GM23338 (cell line): ENCODE data around the gene TMEM178A. TPM values are rescaled to one million over a fixed set of nuclear protein-coding genes. Genes with fewer than 3 reads are reported as not detected.

ENCODE experiments used
- ATAC-seq: fragments of 200-7000 bp; cut with Tn5 transposase; 3 replicates; pipeline ENCODE4 v1.9.1; 2020
- DNase-seq: peaks from one replicate; pipeline ENCODE4 v3.0.0-alpha.2; 2015; ENCODE audit warnings: low spot score
- H2AFZ ChIP-seq: fragments of 200-600 bp; sonication (generic); 2 replicates; pipeline ENCODE4 v1.8.0; 2016; ENCODE audit warnings: antibody characterized with exemption, mild to moderate bottlenecking, moderate library complexity
- H3F3A ChIP-seq: fragments of 200-600 bp; sonication (generic); replicated peaks from 2 replicates; pipeline ENCODE4 v1.8.0; 2017; ENCODE audit warnings: antibody characterized with exemption, mixed run types, low read depth
- H3K27ac ChIP-seq: fragments of 200-600 bp; sonication (generic); 2 replicates; pipeline ENCODE4 v1.6.1; 2016; ENCODE audit warnings: low read depth
- H3K27me3 ChIP-seq: fragments of 200-600 bp; sonication (generic); 2 replicates; pipeline ENCODE4 v1.8.0; 2016; ENCODE audit warnings: mild to moderate bottlenecking, mixed run types, moderate library complexity; ENCODE audit not compliant: insufficient read depth
- H3K36me3 ChIP-seq: fragments of 200-600 bp; sonication (generic); 2 replicates; pipeline ENCODE4 v1.8.0; 2016; ENCODE audit warnings: mild to moderate bottlenecking; ENCODE audit not compliant: insufficient read depth
- H3K4me1 ChIP-seq: fragments of 200-600 bp; sonication (generic); 2 replicates; pipeline ENCODE4 v1.8.0; 2016; ENCODE audit warnings: mild to moderate bottlenecking, moderate library complexity; ENCODE audit not compliant: insufficient read depth
- H3K4me2 ChIP-seq: fragments of 200-600 bp; sonication (generic); 2 replicates; pipeline ENCODE4 v1.7.1; 2017; ENCODE audit warnings: mixed run types
- H3K4me3 ChIP-seq: fragments of 200-600 bp; sonication (generic); 2 replicates; pipeline ENCODE4 v1.6.1; 2016; ENCODE audit warnings: mixed run types
- H3K79me2 ChIP-seq: fragments of 200-600 bp; sonication (generic); replicated peaks from 2 replicates; pipeline ENCODE4 v1.8.0; 2017; ENCODE audit warnings: mild to moderate bottlenecking; ENCODE audit not compliant: insufficient read depth
- H3K9me2 ChIP-seq: fragments of 200-600 bp; sonication (generic); 2 replicates; pipeline ENCODE4 v1.8.0; 2017; ENCODE audit not compliant: insufficient read depth
- H4K20me1 ChIP-seq: fragments of 200-600 bp; sonication (generic); replicated peaks from 2 replicates; pipeline ENCODE4 v1.8.0; 2017; ENCODE audit warnings: mild to moderate bottlenecking; ENCODE audit not compliant: insufficient read depth
- H3K27ac Mint-ChIP-seq: 2 replicates; pipeline ENCODE4 v1.8.0; 2020; ENCODE audit warnings: inconsistent platforms, mild to moderate bottlenecking, moderate library complexity, mixed read lengths
- H3K27me3 Mint-ChIP-seq: 3 replicates; pipeline ENCODE4 v1.8.0; 2022; ENCODE audit warnings: low read depth, mild to moderate bottlenecking, moderate library complexity, mixed read lengths, inconsistent platforms; ENCODE audit not compliant: insufficient read depth, poor library complexity
- H3K36me3 Mint-ChIP-seq: 3 replicates; pipeline ENCODE4 v1.8.0; 2021; ENCODE audit warnings: low read depth, mild to moderate bottlenecking, inconsistent platforms, moderate library complexity, mixed read lengths
- H3K4me1 Mint-ChIP-seq: 3 replicates; pipeline ENCODE4 v1.8.0; 2020; ENCODE audit warnings: mild to moderate bottlenecking, inconsistent platforms, mixed read lengths
- H3K4me3 Mint-ChIP-seq: 3 replicates; pipeline ENCODE4 v1.8.0; 2021; ENCODE audit warnings: moderate library complexity, mild to moderate bottlenecking, inconsistent platforms, mixed read lengths
- H3K9me3 Mint-ChIP-seq: 3 replicates; pipeline ENCODE4 v1.8.0; 2020; ENCODE audit warnings: moderate library complexity, mild to moderate bottlenecking, inconsistent platforms, mixed read lengths
- CREB1 ChIP-seq: fragments of 250-450 bp; sonication (Bioruptor Pico); IDR thresholded peaks from 2 replicates; pipeline ENCODE4 v1.5.0; 2020; ENCODE audit warnings: low read depth, mild to moderate bottlenecking, moderate library complexity
- CTCF ChIP-seq, 2 experiments: fragments of 200-600 bp in 1 of 2; sonication (generic) in 1 of 2; conservative IDR thresholded peaks; 2 replicates each; pipeline versions ENCODE4 v1.5.1 to v1.6.1; 2016 to 2017; ENCODE audit warnings: antibody characterized with exemption in 2 of 2, low read depth in 2 of 2, mild to moderate bottlenecking in 2 of 2, moderate library complexity in 1 of 2
- ETS1 ChIP-seq: IDR thresholded peaks from 2 replicates; pipeline ENCODE4 v1.6.1; 2016; ENCODE audit warnings: antibody characterized with exemption
- EZH2 ChIP-seq: fragments of 200-600 bp; sonication (generic); IDR thresholded peaks from one replicate; pipeline ENCODE4 v1.8.0; 2017; ENCODE audit warnings: antibody characterized with exemption, mild to moderate bottlenecking, low read depth; ENCODE audit not compliant: unreplicated experiment
- EZH2phosphoT487 ChIP-seq: fragments of 200-600 bp; sonication (generic); IDR thresholded peaks from one replicate; pipeline ENCODE4 v1.8.1; 2018; ENCODE audit warnings: antibody characterized with exemption; ENCODE audit not compliant: unreplicated experiment
- JUNB ChIP-seq: IDR thresholded peaks from one replicate; pipeline ENCODE4 v1.6.1; 2016; ENCODE audit warnings: antibody characterized with exemption; ENCODE audit not compliant: unreplicated experiment
- NANOG ChIP-seq: IDR thresholded peaks from 2 replicates; pipeline ENCODE4 v1.6.1; 2016; ENCODE audit warnings: antibody characterized with exemption, borderline replicate concordance
- POLR2AphosphoS5 ChIP-seq: IDR thresholded peaks from 2 replicates; pipeline ENCODE4 v1.6.1; 2016; ENCODE audit warnings: antibody characterized with exemption, low read depth
- REST ChIP-seq: IDR thresholded peaks from one replicate; pipeline ENCODE4 v1.6.1; 2018; ENCODE audit warnings: antibody characterized with exemption; ENCODE audit not compliant: unreplicated experiment
- STAT1 ChIP-seq: IDR thresholded peaks from one replicate; pipeline ENCODE4 v1.6.1; 2016; ENCODE audit warnings: antibody characterized with exemption; ENCODE audit not compliant: unreplicated experiment
- ZNF114 ChIP-seq: fragments of 250-450 bp; sonication (Bioruptor Pico); IDR thresholded peaks from 2 replicates; pipeline ENCODE4 v1.5.0; 2020; ENCODE audit warnings: mild to moderate bottlenecking, moderate library complexity
- ZNF331 ChIP-seq: fragments of 250-450 bp; sonication (Bioruptor Pico); IDR thresholded peaks from 2 replicates; pipeline ENCODE4 v1.5.0; 2020; ENCODE audit warnings: low read depth, mild to moderate bottlenecking, moderate library complexity
- ZNF462 ChIP-seq: fragments of 250-450 bp; sonication (Bioruptor Pico); IDR thresholded peaks from 2 replicates; pipeline ENCODE4 v1.5.0; 2020; ENCODE audit warnings: mild to moderate bottlenecking, moderate library complexity
- polyA plus RNA-seq: library from polyadenylated mRNA; unstranded; fragments of >200 nt; fragmentation: Nextera tagmentation; extraction: Ambion mirVana; gene quantifications from 2 replicates; pipeline ENCODE4 v1.2.1, GENCODE V29; 2016
- total RNA-seq: library from RNA; depleted of rRNA; stranded (reverse); fragments of >200 nt; shearing (Covaris generic); gene quantifications from 2 replicates; pipeline ENCODE4 v1.2.3, GENCODE V29; 2014

TMEM178A gene
- total and polyA plus RNA-seq, 2 experiments from 2014 or later: 10.3 to 12.3 TPM

GRCh38 chr2:39689876-39690275, 24.2 kb downstream of the TMEM178A start:
- TF ChIP-seq JUNB (no peak), POLR2AphosphoS5 (no peak), NANOG (no peak), CTCF (conservative IDR thresholded peaks at IDR 0.05; ENCODE audit: low read depth in 2 of 2) (no peak), EZH2phosphoT487 (no peak), STAT1 (no peak), EZH2 (no peak), ZNF331 (CRISPR knock-in tag) (no peak), ETS1 (no peak), CREB1 (CRISPR knock-in tag) (no peak), REST (no peak), ZNF114 (no peak), ZNF462 (CRISPR knock-in tag) (no peak)
- Histone ChIP-seq H3K27me3 (no peaks in the 10 kb centered on the region), H3K36me3 (no peaks in the 10 kb centered on the region), H3K4me1 (peaks cover 20% of the 10 kb centered on the region), H3K27ac (no peak overlapping the region), H3F3A (no peaks in the 10 kb centered on the region), H4K20me1 (no peaks in the 10 kb centered on the region), H3K79me2 (no peaks in the 10 kb centered on the region; the same call in 1 of the 2 replicates), H2AFZ (no peak overlapping the region), H3K4me3 (no peak overlapping the region), H3K9me2 (no peaks in the 10 kb centered on the region; the same call in 1 of the 2 replicates), H3K4me2 (no peak overlapping the region)
- Mint-ChIP-seq H3K9me3 (peaks cover 4% of the 10 kb centered on the region), H3K4me1 (peaks cover 19% of the 10 kb centered on the region), H3K27me3 (no peaks in the 10 kb centered on the region), H3K4me3 (no peak overlapping the region), H3K36me3 (peaks cover 5% of the 10 kb centered on the region; the same call in 2 of the 3 replicates), H3K27ac (no peak overlapping the region)
- no peak for DNase-seq
- ATAC-seq: no peak
